H1 (cell line): Measurements from ENCODE around the gene LTF. TPM values are rescaled to one million over a fixed set of nuclear protein-coding genes. Genes with fewer than 3 reads are reported as not detected.
A peak's percentile ranks its signal among the peaks of the same experiment; 100 is the strongest.

Experiments used
- CTCF ChIA-PET: fragments of 300-600 bp; sonication (Branson Sonifier 250); formaldehyde crosslinking; loops from one replicate; lab custom pipeline; 2021; ENCODE audit not compliant: partially characterized antibody; lab: Charles Lee
- POLR2A ChIA-PET: fragments of 300-600 bp; sonication (Branson Sonifier 250); formaldehyde crosslinking; loops from one replicate; lab custom pipeline; 2021; ENCODE audit warnings: inconsistent platforms; ENCODE audit not compliant: partially characterized antibody; lab: Charles Lee
- DNase-seq, 2 experiments: peaks; one replicate each; pipeline versions ENCODE4 v3.0.0 to v3.0.0-alpha.2; 2010 to 2022; ENCODE audit warnings: low spot score in 2 of 2, low read depth in 1 of 2, mixed read lengths in 1 of 2
- FAIRE-seq: peaks from 2 replicates; lab custom pipeline; 2011; peaks lifted over from hg19 to GRCh38; lab: Jason Lieb, UNC
- H2AFZ ChIP-seq: 2 replicates; pipeline ENCODE4 v1.8.1; 2012; ENCODE audit warnings: low read length, inconsistent platforms
- H2AK5ac ChIP-seq: 2 replicates; pipeline ENCODE4 v1.6.1; 2013; ENCODE audit warnings: low read depth, low read length
- H2BK120ac ChIP-seq: replicated peaks from 2 replicates; pipeline ENCODE3; 2013; ENCODE audit warnings: low read depth, low read length, inconsistent platforms
- H2BK12ac ChIP-seq: 2 replicates; pipeline ENCODE4 v1.6.1; 2013; ENCODE audit warnings: low read depth, low read length
- H2BK15ac ChIP-seq: 2 replicates; pipeline ENCODE4 v1.6.1; 2013; ENCODE audit warnings: low read length
- H2BK20ac ChIP-seq: 2 replicates; pipeline ENCODE4 v1.6.1; 2013; ENCODE audit warnings: low read length
- H2BK5ac ChIP-seq: 2 replicates; pipeline ENCODE4 v1.6.1; 2013; ENCODE audit warnings: low read depth, low read length
- H3K14ac ChIP-seq: 2 replicates; pipeline ENCODE4 v1.6.1; 2013; ENCODE audit warnings: inconsistent platforms; ENCODE audit not compliant: insufficient read length
- H3K18ac ChIP-seq: 2 replicates; pipeline ENCODE4 v1.6.1; 2013; ENCODE audit warnings: low read length; ENCODE audit errors: extremely low read depth
- H3K23ac ChIP-seq: 2 replicates; pipeline ENCODE4 v1.6.1; 2013; ENCODE audit warnings: inconsistent platforms; ENCODE audit not compliant: insufficient read length
- H3K23me2 ChIP-seq: 2 replicates; pipeline ENCODE4 v1.6.1; 2013; ENCODE audit warnings: low read depth, low read length
- H3K27ac ChIP-seq: 2 replicates; pipeline ENCODE4 v1.6.1; 2011; ENCODE audit warnings: low read depth, low read length, inconsistent platforms
- H3K27me3 ChIP-seq, 4 experiments: replicated peaks in 1 of 4; 1 replicate in 1 of 4; 2 replicates in 3 of 4; pipeline versions ENCODE4 v1.6.1 to v1.8.1; 2011 to 2013; ENCODE audit warnings: low read length in 3 of 4, mild to moderate bottlenecking in 3 of 4, inconsistent platforms in 2 of 4, mixed read lengths in 2 of 4, moderate library complexity in 1 of 4; ENCODE audit not compliant: control insufficient read depth in 3 of 4, insufficient read depth in 3 of 4; ENCODE audit errors: extremely low read depth in 1 of 4
- H3K36me3 ChIP-seq, 4 experiments: 2 replicates each; pipeline versions ENCODE4 v1.6.1 to v1.8.1; 2011 to 2013; ENCODE audit warnings: mild to moderate bottlenecking in 4 of 4, low read length in 3 of 4, moderate library complexity in 2 of 4, control low read depth in 1 of 4, inconsistent platforms in 1 of 4; ENCODE audit not compliant: insufficient read depth in 4 of 4, control insufficient read depth in 2 of 4
- H3K4ac ChIP-seq: replicated peaks from 2 replicates; pipeline ENCODE3; 2013; ENCODE audit warnings: low read length, low read depth, mixed read lengths, inconsistent platforms; ENCODE audit not compliant: insufficient read length
- H3K4me1 ChIP-seq, 4 experiments: replicated peaks in 1 of 4; 1 replicate in 1 of 4; 2 replicates in 3 of 4; pipeline versions ENCODE4 v1.6.1 to v1.8.1; 2011 to 2013; ENCODE audit warnings: low read length in 3 of 4, inconsistent platforms in 2 of 4, mixed read lengths in 1 of 4; ENCODE audit not compliant: insufficient read depth in 4 of 4, control insufficient read depth in 3 of 4
- H3K4me2 ChIP-seq, 2 experiments: 2 replicates each; pipeline versions ENCODE4 v1.6.1 to v1.8.1; 2011 to 2013; ENCODE audit warnings: low read depth in 2 of 2, low read length in 2 of 2, control low read depth in 1 of 2, inconsistent platforms in 1 of 2, mild to moderate bottlenecking in 1 of 2; ENCODE audit not compliant: insufficient read depth in 1 of 2
- H3K4me3 ChIP-seq, 4 experiments: fragments of 200-600, 300-600 bp in 1 of 4; sonication (generic), shearing (Covaris generic), sonication (Bioruptor Twin) in 1 of 4; 2 replicates each; pipeline versions ENCODE4 v1.5.1 to v1.8.1; 2011 to 2016; ENCODE audit warnings: low read length in 4 of 4, low read depth in 3 of 4, control low read depth in 2 of 4, inconsistent platforms in 2 of 4, mild to moderate bottlenecking in 2 of 4, mixed read lengths in 1 of 4, moderate library complexity in 1 of 4; ENCODE audit not compliant: insufficient read depth in 2 of 4; ENCODE audit errors: extremely low read depth in 1 of 4
- H3K56ac ChIP-seq: replicated peaks from 2 replicates; pipeline ENCODE3; 2013; ENCODE audit warnings: low read depth, mild to moderate bottlenecking, mixed read lengths, low read length, inconsistent platforms; ENCODE audit not compliant: insufficient read length
- H3K79me1 ChIP-seq: 2 replicates; pipeline ENCODE4 v1.6.1; 2013; ENCODE audit warnings: low read depth, low read length, control low read depth
- H3K79me2 ChIP-seq, 2 experiments: 2 replicates each; pipeline versions ENCODE4 v1.6.1 to v1.8.1; 2012 to 2013; ENCODE audit warnings: low read length in 2 of 2, mild to moderate bottlenecking in 2 of 2, inconsistent platforms in 1 of 2; ENCODE audit not compliant: insufficient read depth in 2 of 2, control insufficient read depth in 1 of 2
- H3K9ac ChIP-seq, 4 experiments: replicated peaks in 1 of 4; 1 replicate in 1 of 4; 2 replicates in 3 of 4; pipeline versions ENCODE4 v1.6.1 to v1.8.1; 2011 to 2013; ENCODE audit warnings: low read depth in 3 of 4, low read length in 3 of 4, control low read depth in 2 of 4, mild to moderate bottlenecking in 2 of 4, moderate library complexity in 2 of 4, inconsistent platforms in 1 of 4; ENCODE audit errors: extremely low read depth in 1 of 4
- H3K9me3 ChIP-seq, 2 experiments: 2 replicates each; pipeline versions ENCODE4 v1.6.1 to v1.8.1; 2012 to 2013; ENCODE audit warnings: mild to moderate bottlenecking in 2 of 2, moderate library complexity in 2 of 2, control low read depth in 1 of 2, inconsistent platforms in 1 of 2, low read depth in 1 of 2, low read length in 1 of 2, mixed read lengths in 1 of 2; ENCODE audit not compliant: insufficient read depth in 2 of 2
- H4K20me1 ChIP-seq, 2 experiments: replicated peaks in 1 of 2; 2 replicates each; pipeline versions ENCODE3 to v1.8.1; 2011 to 2013; ENCODE audit warnings: inconsistent platforms in 2 of 2, low read length in 2 of 2, mild to moderate bottlenecking in 1 of 2; ENCODE audit not compliant: insufficient read depth in 2 of 2, control insufficient read depth in 1 of 2
- H4K5ac ChIP-seq: 2 replicates; pipeline ENCODE4 v1.6.1; 2013; ENCODE audit warnings: low read length, low read depth, mixed read lengths, inconsistent platforms; ENCODE audit not compliant: insufficient read length
- H4K8ac ChIP-seq: 2 replicates; pipeline ENCODE4 v1.8.0; 2013; ENCODE audit warnings: mild to moderate bottlenecking, moderate library complexity, low read length, inconsistent platforms; ENCODE audit not compliant: insufficient read depth; ENCODE audit errors: extremely low read depth
- H4K91ac ChIP-seq: replicated peaks from 2 replicates; pipeline ENCODE3; 2013; ENCODE audit warnings: low read length, mixed read lengths, inconsistent platforms; ENCODE audit not compliant: insufficient read length
- NRF1 ChIP-seq: IDR thresholded peaks from 2 replicates; pipeline ENCODE4 v1.6.1; 2011; ENCODE audit warnings: mild to moderate bottlenecking, low read depth, low read length, improper control_type of control experiment
- POLR2AphosphoS5 ChIP-seq: IDR thresholded peaks from 2 replicates; pipeline ENCODE4 v1.6.1; 2011; ENCODE audit warnings: low read depth, low read length
- RAD21 ChIP-seq, 2 experiments: IDR thresholded peaks in 1 of 2; conservative IDR thresholded peaks in 1 of 2; 2 replicates each; pipeline ENCODE4 v1.6.1; 2011; ENCODE audit warnings: low read depth in 2 of 2, low read length in 2 of 2, improper control_type of control experiment in 1 of 2, inconsistent platforms in 1 of 2, mild to moderate bottlenecking in 1 of 2, moderate library complexity in 1 of 2
- WGBS, 2 experiments: shearing (Covaris generic) in 1 of 2; methylation state at CpG; one replicate each; pipeline versions ENCODE4 v1.1.6 to v1.1.7; 2013 to 2015; ENCODE audit warnings: low lambda C conversion rate in 2 of 2, mixed read lengths in 2 of 2, inconsistent platforms in 1 of 2, low coverage in 1 of 2, missing lambda C conversion rate in 1 of 2; ENCODE audit not compliant: insufficient replicate concordance in 2 of 2, insufficient coverage in 1 of 2, insufficient read length in 1 of 2; ENCODE audit errors: extremely low coverage in 1 of 2, missing lambda C conversion rate in 1 of 2; 5-methylcytosine and 5-hydroxymethylcytosine counted together
- polyA plus RNA-seq, 7 experiments: library from polyadenylated mRNA; depleted of rRNA in 3 of 7; stranded (reverse) in 5 of 7; unstranded in 2 of 7; fragments of >200 nt in 5 of 7; fragments of 200-250 nt in 2 of 7; gene quantifications; 1 replicate in 5 of 7; 2 replicates in 1 of 7; 4 replicates in 1 of 7; pipeline versions ENCODE4 v1.2.1 to v1.2.3, GENCODE V29; 2011 to 2013; ENCODE audit warnings: missing spikeins in 2 of 7, mixed read lengths in 2 of 7
- total RNA-seq: library from RNA; stranded (reverse); fragmentation: NEBNext Ultra II Directional; extraction: Animal tissue kit (Norgen Biotek cat#: 25700); gene quantifications from 2 replicates; pipeline ENCODE4 v1.2.1, GENCODE V29; 2021

LTF gene
- total and polyA plus RNA-seq, 2 of the 8 experiments (the other 6 are each of a cell fraction or from before 2014, with no cell fraction given) = 0.23 to 0.99 TPM

DNA sequence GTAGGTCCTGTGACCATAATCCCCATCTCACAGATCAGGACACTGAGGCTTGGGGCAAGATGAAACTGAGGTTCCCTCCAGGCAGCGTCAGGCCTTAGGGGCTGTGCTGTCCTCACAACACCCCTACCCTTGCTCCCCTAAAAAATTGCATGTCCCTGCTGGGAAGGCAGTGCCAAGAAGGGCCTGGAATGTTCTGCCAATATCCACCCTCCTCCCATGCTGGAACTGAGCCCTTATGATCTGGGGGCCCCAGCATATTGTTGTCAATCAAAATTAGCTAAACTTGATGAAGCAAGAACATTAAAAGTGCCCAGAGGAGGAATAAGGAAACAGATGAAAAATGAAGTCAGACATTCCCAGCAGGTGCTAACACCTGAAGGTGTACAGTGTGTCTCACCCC lies 19.7 kb upstream of the LTF start:
- no peak overlapping the region for H4K91ac ChIP-seq
- H4K20me1 ChIP-seq = no peaks in the 10 kb centered on the region
- no peak overlapping the region for H3K18ac ChIP-seq
- H3K23me2 ChIP-seq = no peaks in the 10 kb centered on the region
- no peak overlapping the region; the same call in 1 of the 2 replicates for H4K8ac ChIP-seq
- no peak overlapping the region for H2BK20ac ChIP-seq
- no peak overlapping the region for H4K5ac ChIP-seq
- H3K56ac ChIP-seq = no peak overlapping the region
- DNase-seq (no peak), FAIRE-seq (no peak)
- peaks cover 1 to 6% (median 5%) of the 10 kb centered on the region in 4 experiments; a peak in 6 of 7 replicates for H3K4me1 ChIP-seq
- no peaks in the 10 kb centered on the region; a peak in 2 of 7 replicates for H3K27me3 ChIP-seq
- H3K9me3 ChIP-seq = no peaks in the 10 kb centered on the region
- no peak overlapping the region for H3K27ac ChIP-seq
- peak overlapping the region; percentile 10; the same call in 1 of the 2 replicates for H2BK12ac ChIP-seq
- H3K4me2 ChIP-seq = no peak overlapping the region
- no peak overlapping the region for H2BK15ac ChIP-seq
- no peaks in the 10 kb centered on the region for H3K79me1 ChIP-seq
- no peak overlapping the region for H3K23ac ChIP-seq
- no peak overlapping the region for H3K14ac ChIP-seq
- no peak overlapping the region for H2AK5ac ChIP-seq
- ChIA-PET CTCF (interaction anchor here (0.6 to 5.7 kb wide), 13 partner anchors 9 to 363 kb away, joined by 3 to 82 read pairs (median 5); no protein-coding TSS in a partner anchor), POLR2A (interaction anchor here (1.6 kb wide), 1 partner anchor 102 kb away, joined by 6 read pairs; no protein-coding TSS in a partner anchor)
- no peak overlapping the region for H3K4me3 ChIP-seq
- no peak overlapping the region for H3K9ac ChIP-seq
- no peaks in the 10 kb centered on the region for H3K36me3 ChIP-seq
- 100% methylated on average over 1 of the region's 1 CpG; no CpG with 5 or more reads in 1 of the 2 experiments for WGBS, 2 experiments
- H2BK120ac ChIP-seq = no peak overlapping the region
- H2AFZ ChIP-seq = no peak overlapping the region
- no peak overlapping the region for H3K4ac ChIP-seq
- H3K79me2 ChIP-seq = no peaks in the 10 kb centered on the region
- H2BK5ac ChIP-seq = no peak overlapping the region
- TF ChIP-seq NRF1 (no peak), POLR2AphosphoS5 (no peak), RAD21 (IDR thresholded peaks at IDR 0.05 in 1 of 2, conservative IDR thresholded peaks at IDR 0.05 in 1 of 2; ENCODE audit: low read depth in 2 of 2, low read length in 2 of 2) (no peak)
